SKM-1 (cell line): ENCODE results near the gene MMS19.
A peak's percentile ranks its signal among the peaks of the same experiment; 100 is the strongest.
"Not testable (repeated sequence)": the region's sequence is repeated elsewhere in the genome, so short reads cannot be mapped to it uniquely, and the experiment has no call there.

ENCODE experiments used
- DNase-seq: peaks from one replicate; lab custom pipeline; 2025; ENCODE audit not compliant: unreplicated experiment; lab: John Stamatoyannopoulos, UW

Gene MMS19

DNA sequence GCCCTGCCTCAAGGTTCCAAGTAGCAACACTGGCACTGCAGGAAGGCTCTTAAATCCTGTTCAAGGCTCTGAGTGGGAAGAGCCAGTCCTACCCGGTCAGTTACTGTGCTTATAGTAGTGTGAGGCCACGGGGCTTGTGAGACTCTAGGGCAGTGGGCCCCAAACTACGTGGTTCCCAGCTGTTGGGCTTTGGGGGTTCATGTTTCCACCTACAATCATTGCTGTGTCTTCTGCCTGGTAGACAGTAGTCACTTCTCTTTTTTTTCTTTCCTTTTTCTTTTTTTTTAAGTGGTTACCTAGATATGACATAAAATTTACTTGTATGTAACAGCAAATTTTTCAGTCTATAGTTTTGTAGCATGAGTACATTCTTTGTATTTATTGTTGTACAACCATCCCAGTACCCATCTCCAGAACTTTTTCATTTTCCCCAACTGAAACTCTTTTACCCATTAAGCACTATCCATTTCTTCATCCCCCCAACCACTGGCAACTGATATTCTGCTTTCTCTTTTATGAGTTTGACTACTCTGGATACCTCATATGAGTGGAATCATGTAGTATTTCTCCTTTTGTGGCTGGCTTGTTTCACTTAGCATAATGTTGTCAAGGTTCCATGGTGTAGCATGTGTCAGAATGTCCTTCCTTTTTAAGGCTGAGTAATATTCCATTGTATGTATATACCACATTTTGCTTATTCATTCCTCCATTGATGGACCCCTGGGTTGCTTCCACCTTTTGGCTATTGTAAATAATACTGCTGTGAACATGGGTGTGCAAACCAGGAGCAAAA is 8.2 kb upstream of the MMS19 start:
- DNase-seq = no peak

DNA sequence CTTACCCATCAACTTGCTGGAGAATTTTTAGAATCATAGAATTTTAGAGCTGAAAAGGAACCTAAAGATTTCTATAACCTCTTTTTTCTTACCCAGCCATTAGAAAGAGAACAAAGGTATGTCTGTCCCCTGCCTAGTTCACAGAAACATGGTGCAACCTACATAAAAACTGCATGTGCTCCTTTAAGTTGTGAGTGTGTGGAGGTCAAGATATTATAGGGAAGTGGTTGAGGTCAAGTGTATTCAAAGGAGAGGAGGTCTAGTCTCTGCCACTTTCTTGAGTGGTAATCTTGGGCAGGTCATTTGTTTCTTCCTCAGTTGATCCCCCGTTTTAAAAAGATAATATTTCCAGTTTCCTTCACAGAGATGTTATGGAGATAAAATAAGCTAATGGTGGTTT is 6.9 kb upstream of the MMS19 start:
- DNase-seq = peak; percentile 41

GRCh38 chr10:97503406-97503805 is 5.2 kb upstream of the MMS19 start:
- no peak for DNase-seq

DNA sequence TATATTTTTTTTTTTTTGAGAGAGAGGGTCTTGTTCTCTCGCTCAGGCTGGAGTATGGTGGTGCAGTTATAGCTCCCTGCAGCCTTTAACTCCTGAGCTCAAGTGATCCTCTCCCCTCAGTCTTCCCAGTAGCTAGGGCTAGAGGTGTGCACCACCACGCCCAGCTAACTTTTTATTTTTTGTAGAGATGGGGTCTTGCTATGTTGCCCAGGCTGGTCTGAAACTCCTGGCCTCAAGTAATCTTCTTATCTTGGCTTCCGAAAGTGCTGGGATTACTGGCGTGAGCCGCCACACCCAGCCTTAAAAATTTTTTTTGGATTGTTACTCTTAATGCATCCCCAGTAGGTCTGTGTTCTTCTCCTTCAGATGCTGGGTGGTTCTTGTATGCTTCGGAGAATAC is 4.7 kb upstream of the MMS19 start:
- DNase-seq = no peak

DNA sequence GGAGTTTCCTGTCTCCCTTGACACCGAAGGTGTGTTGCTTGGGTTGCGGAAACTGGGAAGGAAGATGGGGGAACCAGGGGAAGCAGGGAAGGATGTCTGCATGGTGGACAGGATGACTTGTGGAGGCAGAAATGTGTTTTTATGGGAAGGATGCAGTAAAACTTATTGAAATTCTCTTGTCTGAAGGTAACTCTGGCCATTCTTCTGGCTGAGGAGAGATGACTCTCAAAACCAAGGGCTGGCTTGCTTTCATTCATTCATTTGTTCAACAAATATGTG is 2.0 kb upstream of the MMS19 start:
- DNase-seq = no peak

DNA sequence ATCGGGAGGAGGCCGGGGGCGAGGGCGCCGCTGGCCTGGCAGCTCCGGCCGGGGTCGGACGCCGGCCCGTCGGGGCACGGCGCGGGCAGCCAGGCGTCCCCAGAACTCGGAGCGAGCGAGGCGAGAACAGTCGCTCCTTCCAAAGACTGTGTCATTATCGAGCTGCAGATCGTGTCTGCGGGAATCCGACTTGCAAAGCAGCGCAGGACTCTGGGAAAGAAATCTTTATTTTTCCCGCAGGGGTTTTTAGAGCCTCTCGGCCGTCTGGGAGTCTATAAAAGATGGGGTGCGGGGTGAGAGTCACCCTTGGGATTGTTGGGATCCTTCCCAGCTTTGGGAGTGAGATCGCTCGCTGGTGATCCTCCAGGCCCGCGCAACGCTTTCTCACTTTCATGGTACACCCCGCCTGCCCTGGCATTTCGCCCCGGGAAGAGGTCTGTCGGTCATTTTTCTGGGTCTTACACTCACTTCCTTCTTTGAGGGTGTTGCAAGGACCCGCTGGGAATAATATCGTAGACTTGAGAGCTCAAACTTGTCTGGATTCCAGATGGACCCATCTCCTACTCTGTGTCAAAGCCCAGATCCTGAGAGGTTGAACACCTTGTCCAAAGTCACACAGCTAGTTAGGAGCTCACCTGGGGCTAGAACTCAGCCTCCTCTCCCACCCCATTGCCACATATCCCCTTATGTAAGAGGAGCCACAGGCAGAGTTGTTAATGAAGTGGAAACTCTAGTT is 1.5 kb upstream of the MMS19 start:
- DNase-seq = peak; percentile 54

- no peak for DNase-seq
Measured at GRCh38 chr10:97498841-97499560, 779 bp upstream of the MMS19 start, which contains the start of gene UBTD1. Gene UBTD1 (plus strand): TSS chr10:97498924. CDS start chr10:97499204, 280 bp downstream.

- DNase-seq = peak; percentile 47
Measured at GRCh38 chr10:97497572-97498075, 598 bp downstream of the MMS19 start.

DNA sequence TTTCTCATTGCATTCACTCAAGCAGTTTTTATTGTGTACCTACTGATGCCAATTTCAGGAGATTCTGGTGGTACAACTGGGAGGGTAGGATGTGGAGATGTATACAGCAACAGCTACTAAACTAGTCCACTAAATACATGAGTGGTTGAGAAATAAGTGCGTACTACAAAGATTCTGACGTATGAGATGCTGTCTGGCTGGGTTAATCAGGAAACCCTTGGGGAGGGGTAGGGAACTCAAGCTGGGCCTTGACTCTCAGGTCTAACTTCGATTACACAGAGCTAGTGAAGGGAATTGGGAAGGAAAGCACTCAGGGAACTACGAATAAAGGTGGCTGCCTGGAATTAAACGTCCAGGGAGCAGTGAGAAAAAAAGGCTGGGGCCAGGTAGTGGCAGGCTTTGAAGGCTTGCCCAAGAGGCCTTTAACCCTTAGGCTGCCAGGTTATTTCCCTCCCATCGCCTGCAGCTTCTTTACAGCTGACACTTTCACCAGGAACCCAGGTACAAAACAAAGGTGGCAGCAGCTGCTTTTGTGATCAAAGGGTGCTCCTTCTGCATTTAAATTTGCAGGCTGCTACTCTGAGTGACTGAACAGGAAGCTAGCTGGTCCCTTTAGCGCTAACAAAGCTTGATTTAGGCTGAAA is 3.2 kb downstream of the MMS19 start:
- no peak for DNase-seq

DNA sequence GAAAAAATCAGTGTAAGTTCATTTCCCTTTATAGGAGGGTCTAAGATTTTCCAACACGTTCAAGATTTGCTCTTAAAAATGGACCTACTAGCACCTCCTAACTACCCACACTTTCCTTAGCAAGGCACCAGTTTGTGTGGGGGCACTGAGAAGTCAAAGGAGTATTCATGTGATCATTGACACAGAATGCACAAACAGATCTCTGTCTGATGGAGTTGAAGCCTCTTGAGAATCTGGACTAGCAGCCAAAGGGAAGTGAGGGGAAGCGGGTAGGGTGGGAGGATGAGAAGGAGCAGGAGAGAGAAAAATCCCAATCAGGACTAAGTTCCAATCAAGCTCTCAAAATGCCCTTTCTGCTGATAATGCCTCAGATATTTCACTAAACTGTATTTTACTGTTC is 4.1 kb downstream of the MMS19 start:
- no peak for DNase-seq

- no peak for DNase-seq
Measured at GRCh38 chr10:97490592-97490991, 7.6 kb downstream of the MMS19 start.

DNA sequence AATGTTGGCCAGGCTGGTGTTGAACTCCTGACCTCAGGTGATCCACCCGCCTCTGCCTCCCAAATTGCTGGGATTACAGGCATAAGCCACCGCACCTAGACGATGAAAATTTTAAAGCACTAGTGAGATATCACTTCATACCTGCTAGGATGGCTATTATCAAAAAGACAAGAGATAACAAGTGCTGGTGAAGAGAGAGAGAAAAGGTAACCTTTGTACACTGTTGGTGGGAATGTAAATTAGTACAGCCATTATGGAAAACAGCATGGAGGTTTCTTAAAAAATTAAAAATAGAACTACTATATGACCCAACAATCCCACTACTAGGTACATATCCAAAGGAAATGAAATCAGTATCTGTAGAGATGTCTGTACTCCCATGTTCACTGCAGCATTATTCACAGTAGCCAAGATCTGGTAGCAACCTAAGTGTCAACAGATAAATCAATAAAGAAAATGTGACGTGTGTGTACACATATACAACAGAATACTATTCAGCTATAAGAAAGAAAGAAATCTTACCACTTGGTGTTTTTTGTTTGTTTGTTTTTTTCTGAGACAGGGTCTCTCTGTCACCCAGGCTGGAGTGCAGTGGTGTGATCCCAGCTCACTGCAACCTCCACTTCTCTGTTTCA is 12.5 kb downstream of the MMS19 start:
- no peak for DNase-seq

DNA sequence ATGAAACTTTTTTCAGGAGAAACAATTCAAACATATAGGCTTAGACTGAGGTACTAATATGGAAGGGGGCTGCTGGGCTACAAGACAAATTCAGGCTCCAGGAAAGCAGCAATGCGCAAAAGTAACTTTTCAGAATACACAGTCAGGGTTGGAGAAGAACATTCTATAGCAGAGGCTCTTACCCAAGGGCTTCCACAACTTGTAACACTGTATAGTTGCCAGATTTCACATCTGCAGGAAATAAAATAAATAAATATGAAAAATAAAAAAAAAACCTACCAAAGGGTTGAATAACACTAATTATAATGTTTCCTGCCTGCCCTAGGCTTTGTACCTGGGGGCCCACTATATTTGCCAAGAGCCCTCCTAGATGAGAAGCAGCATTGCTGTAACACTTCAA is 14.3 kb downstream of the MMS19 start:
- no peak for DNase-seq

DNA sequence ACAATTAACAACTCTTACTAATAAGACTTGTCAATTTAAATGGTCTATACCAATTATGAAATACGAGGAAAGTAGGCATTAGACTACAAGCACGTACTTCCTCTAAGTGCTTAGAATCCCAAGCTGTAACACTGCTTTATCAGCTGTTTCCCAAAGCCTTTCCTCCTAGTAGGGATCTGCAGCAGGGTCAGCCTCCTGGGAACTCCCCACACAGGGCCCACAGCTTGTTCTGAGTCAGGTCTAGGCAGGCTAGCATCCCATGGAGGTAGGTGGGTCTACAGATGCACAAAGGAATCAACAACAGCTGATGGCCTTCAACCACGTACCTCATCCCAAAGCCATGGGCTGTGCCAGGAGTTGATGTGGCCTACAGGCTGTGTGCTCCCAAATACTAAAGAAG is 14.7 kb downstream of the MMS19 start:
- DNase-seq = no peak

DNA sequence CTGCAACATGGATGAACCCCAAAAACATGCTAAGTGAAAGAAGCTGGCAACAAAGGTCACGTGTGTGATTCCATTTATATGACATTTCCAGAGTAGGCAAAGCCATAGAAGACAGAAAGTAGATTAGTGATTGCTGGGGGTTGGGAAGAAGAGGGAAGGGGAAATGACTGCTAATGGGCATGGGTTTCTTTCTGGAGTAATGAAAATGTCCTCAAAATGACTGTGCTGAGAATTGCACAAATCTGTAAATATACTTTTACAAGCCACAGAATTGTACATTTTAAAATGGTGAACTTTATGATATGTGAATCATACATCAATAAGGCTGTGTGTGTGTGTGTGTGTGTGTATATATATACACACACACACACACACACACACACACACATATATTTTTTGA is 15.8 kb downstream of the MMS19 start:
- DNase-seq = no peak

GRCh38 chr10:97481071-97481470 is 17.2 kb downstream of the MMS19 start:
- DNase-seq = no peak

GRCh38 chr10:97479939-97480338 is 18.3 kb downstream of the MMS19 start:
- DNase-seq = no peak

GRCh38 chr10:97479410-97479809 is 18.8 kb downstream of the MMS19 start:
- not testable (repeated sequence) for DNase-seq

DNA sequence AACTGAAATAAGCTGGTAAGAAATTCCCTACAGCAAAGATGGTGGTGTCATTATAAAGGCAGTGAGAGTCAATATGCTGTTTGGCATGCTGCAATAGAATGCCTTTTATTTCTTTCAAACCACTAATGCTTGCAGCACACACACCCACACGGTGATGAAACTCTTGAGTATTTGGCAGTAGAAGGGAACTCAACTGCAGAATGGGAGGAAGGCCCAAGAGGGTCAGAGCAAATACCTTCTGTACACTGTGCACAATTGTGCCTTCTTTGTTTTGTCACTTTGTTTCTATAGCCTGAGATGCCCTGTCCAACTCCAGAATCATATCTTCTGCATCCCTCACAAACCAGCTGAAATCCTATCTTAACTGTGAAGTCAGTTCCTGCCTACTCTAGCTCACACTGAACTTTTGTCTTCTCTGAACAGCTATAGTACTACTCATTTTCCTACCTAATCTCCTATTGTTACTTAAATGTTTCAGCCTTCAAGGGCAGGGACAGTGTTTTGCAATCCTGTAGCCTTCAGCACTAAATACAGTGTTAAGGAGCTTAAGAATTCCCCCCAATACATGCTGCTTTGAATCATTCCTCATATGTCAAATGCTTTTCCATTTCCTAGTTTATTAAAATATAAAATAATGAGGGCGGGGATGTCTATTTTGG is 22.2 kb downstream of the MMS19 start:
- DNase-seq = peak; percentile 27

DNA sequence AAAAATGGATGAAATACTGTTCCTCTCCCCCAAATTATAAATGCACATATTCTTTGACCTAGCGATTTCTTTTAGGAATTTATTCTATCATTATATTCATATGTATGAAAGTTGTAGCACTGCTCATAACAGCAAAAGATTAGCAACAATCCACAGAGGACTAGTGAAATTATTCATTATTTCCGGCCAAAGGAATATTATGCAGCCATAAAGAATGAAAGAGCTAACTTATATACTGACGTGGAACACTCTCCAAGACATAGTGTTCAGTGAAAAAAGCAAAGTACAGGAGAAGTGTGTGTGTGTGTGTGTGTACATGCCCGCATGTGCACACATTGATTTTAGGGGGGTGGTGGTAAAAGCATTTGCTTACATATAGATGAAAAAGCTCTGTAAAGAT is 23.3 kb downstream of the MMS19 start:
- no peak for DNase-seq
